Cerebellar cortex (tissue), 1 donor: ENCODE measurements around the gene RAD51B.

Experiments
- DNase-seq: peaks from one replicate; pipeline ENCODE4 v3.0.0-alpha.2; 2015; ENCODE audit warnings: low spot score

Gene RAD51B

DNA sequence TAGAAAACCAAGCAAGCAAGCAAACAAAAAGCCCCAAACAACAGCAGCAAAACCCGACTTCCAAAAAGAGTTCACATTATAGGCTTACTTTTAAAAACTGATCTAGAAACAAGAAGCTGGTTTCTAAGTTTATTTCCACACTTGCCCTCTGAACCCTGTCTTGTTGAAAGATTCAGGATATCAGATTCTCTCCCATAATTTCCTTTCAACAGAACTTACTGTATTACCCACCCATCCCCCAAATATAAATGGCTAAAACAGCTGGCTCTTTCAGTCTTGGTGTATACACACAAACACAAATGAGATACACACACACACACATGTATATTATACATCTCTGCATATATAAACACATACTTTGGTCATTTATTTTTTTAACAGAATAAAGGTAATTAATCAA lies 512.4 kb downstream of the RAD51B start:
- no peak for DNase-seq

DNA sequence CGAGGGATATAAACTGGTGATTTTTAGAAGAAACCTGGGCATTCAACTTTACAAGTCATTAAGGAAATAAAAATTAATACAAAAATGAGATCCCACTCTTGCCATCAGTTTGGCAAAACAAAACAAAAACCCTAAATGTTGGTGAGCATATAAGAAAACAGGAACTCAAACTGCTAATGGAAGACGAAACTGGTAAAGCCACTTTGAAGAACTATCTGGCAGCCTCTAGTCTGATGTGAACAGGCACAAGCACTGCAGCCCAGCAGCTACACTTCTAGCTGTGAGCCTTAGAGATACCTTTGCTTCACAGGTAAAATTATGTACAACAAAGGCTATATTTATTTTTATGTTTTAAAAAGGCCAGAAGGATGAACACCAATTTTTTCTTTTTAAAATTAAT lies 513.7 kb downstream of the RAD51B start:
- DNase-seq: no peak

DNA sequence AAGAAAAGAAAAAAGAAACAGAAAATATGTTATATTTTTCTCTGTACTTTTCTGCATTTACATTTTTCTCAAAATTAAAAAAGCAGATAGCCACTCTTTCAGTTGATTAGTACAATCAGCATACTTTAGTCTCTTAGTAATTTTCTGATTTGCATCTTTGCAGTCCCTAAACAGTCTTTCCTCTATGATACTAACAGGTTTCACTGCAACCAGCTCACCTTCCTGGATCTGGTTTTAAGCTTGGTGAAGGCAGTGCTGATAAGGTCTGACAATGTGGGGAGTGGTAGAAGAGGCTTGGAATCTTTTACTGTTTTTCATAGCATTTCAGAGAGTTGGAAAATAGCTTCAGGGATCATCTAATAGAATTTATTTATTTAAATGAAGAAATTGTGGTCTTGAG lies 515.7 kb downstream of the RAD51B start:
- DNase-seq: no peak

DNA sequence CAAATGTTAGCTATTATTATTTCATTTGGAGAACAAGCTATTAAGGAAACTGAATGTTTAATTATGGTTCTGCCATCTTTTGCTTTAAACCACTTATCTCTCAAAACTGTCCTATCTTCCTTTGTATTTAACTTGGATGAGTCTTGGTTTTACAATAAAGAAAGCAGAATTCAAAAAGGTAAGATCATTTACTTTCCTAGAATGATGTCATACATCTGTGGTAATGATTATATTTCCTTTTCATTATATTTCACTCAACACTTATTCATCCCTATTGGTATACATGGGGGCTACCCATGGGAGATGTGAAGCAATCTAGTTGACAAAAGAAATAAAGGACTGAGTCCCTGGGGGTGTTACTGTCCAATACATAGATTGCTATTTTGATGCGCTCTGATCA lies 516.6 kb downstream of the RAD51B start:
- DNase-seq: no peak

DNA sequence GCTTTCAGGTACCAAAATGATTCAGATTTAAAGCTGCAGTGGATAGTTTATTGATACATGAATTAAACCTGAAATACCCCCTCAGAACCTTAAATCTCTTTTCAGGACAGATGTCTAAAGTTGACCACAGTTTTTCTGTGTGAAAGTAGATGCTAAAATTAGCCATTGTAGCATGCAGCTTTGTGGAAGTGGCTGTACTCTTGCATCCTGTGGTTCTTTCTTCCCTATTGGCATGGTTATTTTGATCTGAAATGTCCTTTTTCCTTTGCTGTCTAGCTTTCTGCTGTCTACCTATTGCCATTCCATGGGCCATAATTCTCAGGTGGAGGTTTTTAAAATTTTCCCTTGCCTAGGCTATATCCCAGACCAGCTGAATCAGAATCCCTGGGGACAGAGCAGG lies 517.7 kb downstream of the RAD51B start:
- DNase-seq: no peak

DNA sequence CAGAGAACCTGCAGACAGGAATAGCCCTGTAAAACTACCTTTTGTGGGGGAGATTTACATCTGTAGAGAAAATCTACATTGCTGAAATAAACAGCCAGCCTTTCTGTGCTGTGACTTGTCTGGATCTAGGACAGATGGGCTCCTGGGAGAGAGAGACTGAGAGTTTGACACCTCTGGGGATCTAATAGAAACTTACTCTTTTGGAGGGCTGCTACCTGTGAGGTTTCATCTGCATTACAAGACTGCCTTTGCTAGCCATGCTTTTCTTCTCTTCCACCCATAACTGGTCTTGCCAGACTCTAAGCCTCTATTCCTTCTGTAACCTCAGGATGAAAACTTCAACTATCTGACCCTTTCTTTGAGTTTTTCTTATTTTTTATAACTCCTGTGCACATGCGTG lies 520.7 kb downstream of the RAD51B start:
- DNase-seq: no peak

DNA sequence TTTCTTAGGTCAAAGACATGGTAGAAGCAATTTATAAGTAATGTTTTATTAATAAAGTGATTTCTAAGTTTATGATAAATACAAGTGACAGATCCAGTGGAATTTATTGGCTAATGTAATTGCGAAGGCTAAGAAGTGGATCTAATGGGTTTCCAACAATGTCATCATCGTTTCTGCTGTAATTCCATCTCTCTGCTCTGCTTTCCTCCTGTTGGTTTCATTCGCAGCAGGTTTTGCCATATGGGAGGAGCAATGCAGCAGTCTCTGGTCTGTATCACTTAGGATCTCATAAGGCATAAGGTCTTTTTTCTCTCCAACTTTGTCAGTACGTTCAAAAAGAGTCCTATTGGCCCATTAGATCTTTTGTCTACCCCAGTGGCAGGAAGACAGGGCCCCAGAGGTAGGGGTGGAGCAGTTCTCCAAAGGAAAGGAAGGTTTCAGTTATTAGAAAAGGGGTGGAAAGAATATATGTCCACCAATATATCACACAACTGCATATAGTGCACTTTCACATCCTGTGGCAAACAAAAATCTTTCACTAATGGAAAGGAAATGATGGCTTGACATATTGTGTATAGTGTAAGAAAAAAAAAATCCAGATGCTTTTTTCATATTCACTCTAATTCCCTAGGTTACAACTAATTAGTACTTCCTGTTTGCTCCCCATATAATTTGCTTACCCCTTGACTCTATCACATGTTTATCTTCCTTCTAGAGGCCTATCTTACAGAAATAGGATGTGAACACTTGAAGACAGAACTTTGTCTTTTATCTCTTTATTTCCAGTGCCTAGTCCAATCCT lies 522.0 kb downstream of the RAD51B start:
- DNase-seq: no peak

DNA sequence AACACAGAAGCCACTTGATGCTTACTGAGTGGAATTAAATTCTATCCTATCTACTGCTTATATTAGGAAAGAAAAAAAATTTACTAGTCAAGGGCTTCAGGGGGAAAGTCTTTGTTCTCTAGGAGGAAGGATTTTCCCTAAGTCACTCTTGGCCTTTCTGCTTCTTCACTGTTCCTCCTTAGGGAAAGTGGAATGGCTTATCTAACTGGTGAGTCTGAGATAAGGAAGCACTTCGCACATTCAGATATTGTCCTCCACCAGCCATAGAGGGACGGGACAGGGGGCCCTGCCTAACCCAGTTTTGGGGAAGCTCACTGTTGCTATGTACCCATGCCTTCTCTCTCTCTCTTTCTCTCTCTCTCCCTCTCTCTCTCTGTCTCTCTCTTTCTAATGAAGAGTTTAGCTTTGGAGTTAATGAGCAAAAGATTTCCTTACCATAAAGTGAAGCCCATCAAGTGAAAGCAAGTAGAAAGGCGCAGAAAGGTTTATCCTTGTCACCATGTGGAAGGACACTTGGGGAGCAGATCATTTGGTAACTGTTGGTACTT lies 522.7 kb downstream of the RAD51B start:
- no peak for DNase-seq

DNA sequence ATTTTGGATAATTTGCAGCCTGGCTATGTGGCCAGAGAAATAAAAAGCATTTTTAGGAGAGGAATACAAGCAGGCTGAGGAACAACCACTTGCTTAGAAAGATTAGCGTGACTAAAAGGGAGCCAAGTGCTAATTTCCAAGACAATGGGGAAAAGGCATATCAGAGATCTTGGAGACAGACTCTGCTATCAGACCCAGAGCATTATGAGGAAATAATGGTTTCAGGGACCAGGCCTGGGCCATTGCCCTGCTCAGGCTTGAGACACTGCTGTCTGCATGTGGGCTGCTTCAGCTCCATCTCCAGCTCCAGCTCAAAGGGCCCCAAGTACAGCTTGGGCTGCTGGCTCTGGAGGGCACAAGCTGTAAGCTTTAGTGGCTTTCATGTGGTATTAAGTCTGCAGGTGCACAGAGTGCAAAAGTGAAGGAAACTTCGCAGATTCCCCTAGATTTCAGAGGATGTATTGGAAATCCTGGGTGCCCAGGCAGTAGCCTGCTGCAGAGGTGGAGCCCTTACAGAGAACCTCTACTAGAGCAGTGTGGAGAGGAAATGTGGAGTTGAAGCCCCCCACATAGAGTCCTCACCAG lies 524.0 kb downstream of the RAD51B start:
- DNase-seq: no peak

DNA sequence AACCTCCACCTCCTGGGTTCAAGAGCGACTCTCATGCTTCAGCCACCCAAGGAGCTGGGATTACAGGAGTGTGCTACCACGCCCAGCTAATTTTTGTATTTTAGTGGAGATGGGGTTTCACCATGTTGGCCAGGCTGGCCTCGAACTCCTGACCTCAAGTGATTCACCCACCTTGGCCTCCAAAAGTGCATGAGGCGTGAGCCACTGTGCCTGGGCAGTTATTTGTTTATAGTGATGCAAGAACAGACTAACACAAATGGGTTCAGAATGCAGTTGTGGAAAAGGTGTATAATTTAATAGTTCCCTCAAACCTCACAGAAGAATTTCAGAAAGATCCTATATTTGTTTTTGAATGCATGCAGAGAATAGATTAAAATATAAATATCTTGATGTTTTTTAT lies 526.2 kb downstream of the RAD51B start:
- DNase-seq: no peak

DNA sequence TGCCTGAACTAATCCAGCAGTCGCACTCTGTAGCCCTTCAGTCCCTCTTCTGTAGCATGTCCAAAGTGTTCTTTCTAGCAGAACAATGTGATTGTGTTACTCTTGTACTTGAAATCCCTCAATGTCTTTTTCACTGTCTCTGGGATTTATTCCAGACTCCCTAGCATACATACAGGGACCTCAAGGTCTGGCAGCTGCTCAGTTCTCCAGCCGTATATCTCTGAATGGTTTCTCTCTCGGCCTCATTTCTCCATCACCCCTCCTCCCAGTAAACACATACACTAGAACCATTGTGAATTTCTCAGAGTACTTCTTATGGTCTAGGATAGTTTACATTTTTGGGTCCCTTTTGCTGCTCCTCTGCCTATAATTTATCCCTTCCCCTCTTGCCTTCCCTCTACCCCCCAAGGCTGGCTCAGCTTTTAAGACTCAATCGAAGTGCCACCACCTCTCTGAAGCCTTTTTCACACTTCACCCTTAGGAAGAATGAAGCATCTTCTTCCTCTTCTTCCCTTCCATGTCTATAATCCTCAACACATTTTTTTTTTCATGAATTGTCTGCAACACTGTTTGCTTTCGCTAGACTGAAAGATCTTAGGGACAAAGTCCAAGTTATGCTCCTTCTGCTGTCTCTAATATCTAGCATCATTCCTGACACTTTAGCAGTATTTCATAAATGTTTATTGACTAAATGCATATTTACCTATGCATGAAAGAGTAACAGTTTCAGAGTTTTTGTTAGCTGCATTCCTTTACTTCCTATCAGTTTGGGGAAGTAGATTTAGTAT lies 527.2 kb downstream of the RAD51B start:
- DNase-seq: no peak

DNA sequence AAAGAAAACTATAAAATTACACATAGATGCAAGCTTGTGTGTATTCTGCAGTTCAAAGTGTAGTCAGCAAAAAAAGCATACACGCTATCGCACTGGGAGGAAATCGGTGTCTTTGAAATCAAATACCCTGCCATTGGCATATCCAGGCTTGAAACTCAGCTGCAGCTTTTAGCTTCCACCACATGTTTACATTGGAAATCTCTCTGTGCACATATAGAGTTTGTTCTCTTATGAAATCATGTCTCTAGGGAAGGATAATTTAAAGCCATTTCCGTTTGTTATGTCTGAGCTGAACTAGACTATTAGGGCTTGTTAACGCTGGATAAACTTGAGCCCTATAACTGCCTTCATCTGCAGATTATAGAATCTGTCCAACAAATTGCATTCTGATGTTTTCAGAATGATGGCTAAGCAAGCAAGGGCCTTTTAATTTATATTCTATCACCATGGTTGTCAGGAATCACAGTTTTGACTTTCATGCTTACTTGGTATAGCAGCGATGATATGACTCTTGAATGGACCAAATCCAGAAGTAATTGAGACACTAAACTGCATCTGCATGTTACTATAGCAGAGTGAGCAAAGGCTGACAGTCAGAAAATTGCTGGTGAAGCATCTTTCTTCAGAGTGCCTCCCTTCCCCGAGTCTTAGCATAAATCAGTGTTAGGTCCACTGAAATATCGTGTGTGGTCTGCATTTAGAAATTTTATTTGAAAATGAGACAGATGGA lies 530.5 kb downstream of the RAD51B start:
- no peak for DNase-seq

DNA sequence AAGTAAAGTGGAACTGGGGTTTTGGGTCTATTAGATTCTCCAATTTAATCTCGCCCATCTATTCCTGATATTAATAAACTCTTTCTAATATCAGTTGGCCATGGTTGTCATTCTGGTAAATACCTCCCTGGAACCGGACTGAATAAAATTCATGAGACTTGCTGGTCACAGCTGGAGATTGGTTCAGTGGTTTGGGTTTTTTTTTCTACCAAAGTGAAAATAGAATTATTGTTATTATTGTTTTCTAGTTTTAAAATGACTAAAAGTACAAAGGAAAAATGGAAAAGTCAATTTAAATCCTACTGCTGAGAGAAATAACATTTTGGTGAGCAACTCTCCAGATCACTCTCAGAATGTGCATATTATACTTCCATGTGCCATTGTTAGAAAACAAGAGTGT lies 535.8 kb downstream of the RAD51B start:
- DNase-seq: no peak

DNA sequence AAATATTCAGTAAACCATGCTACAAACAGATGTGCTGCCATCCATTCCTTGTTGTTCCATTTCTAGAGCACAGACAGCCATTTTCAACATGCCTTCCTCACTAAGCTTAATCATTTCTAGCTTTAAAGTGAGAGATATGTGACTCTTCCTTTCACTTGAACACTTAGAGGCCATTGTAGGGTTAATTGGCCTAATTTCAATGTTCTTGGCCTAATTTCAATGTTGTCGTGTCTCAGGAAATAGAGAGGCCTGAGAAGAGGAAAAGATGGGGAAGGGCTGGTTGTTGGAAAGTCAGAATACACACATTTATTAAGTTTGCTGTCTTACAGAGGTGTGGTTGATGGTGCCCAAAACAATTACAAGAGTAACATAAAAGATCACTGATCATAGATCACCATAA lies 538.2 kb downstream of the RAD51B start:
- DNase-seq: no peak

DNA sequence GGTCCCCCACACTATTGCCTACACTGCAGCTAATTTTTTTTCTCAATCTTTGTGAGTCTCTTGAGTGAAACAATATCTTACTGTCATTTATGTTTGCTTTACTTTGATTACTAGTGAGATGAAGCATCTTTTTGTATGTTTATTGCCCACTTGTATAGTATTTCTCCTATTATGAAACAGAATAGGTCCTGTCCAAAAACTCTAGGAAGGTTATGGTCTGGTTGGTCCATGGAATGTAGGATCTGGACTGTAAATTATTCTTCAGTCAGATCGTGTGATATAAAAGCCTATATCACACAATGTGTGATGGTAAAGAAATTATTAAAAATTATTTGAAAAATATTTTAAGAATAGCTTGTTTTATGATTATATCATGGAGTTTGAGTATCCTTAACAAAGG lies 538.9 kb downstream of the RAD51B start:
- DNase-seq: no peak

DNA sequence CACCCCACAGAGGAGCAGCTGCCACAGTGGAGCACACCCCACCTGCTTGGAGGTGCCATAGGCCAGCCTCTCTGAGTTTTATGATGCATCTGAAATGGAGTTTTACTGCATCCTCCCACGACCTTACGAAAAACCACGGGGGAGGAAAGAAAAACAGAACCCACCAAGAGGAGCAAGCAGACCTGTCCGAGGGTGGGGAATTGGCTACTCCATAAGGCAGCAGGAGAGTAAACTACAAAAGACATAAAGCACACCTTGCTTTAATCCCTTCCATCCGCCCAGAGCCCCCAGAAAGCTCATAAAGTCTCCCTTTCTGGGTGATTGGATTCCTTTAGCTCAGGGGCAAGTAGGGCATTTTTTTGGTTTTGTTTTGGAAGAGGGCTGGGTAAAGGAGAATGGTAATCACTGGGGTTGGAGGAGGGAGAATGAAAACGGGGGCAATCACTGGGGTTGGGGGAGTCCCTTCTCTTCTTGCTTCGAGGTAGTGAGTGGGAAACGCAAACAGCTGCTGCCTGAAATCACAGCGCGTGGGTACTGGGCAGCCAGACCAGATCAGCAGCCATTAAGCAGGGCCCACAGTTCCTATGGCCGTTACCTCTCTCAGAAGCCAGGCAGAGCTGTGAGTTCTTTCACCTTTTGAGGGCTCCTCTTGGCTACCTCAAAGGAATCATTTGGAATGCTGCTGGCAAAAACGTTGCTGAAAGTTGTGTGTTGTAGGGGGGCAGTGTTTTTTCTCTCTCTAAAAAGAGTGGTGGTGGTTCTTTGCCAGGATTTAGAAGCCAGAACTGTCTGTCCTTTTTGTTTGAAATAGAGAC lies 539.6 kb downstream of the RAD51B start:
- no peak for DNase-seq

DNA sequence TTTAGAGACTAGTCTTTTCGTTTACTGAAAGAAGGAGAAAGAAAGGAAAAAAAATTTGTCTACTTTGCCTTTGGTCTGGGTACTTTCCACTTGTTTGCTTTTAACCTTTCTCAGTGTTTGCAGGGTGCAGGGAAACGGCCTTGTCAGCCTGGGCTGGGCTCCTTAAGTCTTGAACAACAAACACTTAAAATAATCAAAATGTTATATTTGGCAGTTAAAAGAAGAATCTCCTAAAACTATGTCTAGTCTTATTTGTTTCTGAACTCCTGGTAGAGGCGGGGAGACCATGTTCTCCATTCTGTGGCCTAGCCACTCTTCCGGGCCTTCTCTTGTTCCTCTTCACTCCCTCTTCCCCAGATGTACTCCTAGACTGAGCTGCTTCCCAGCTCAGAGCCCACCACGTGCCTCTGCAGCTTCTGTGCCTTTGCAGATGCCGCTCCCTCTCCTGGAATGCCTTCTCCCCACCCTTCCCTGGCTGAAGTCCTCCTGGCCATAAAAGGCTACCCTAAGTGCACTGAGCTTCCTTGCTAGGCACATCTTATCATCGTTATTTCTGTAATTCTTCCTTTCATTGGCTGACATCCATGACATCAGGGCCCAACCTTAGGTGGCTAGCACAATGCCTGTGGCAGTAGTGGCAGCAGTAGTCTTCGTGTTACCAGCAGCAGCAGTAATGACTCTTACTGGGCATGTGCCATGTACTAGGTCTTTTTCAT lies 540.4 kb downstream of the RAD51B start:
- no peak for DNase-seq

DNA sequence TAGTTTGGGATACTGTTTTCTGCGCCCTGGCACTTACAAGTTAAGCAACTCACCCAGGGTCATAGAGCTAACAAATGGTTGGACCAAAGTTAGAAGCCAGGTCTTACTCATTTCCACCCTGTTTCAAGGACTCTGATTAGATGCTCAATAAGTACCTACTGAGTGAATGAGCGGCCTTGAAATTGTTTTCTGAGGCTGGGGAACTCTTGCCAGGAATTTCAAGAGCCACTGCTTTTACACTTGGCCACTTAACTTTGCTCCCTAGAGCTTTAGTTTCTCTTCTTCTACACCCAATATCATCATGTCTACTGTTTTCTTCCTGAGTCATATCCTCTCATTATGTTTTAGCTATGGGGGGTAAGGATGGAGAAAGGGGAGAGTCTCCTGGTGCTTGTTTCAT lies 541.7 kb downstream of the RAD51B start:
- DNase-seq: no peak

DNA sequence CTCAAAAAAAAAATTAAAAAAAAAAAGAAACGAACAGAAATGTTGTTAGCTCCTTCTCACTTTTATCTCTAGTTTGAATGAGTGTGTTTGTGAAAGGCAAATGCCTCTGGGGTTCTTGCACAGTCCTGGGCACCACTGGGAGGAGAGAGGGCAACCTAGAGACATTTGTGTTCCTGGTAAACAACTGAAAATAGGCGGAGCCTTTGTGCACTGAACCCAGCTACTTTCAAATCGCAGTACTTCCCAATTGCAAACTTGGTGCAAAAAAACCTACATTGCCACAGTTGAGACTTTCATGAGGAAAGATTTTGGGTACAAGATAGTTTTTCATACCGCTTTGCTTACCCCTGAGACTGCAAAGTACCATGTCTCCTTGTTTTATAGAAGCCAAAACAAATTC lies 543.3 kb downstream of the RAD51B start:
- DNase-seq: no peak

DNA sequence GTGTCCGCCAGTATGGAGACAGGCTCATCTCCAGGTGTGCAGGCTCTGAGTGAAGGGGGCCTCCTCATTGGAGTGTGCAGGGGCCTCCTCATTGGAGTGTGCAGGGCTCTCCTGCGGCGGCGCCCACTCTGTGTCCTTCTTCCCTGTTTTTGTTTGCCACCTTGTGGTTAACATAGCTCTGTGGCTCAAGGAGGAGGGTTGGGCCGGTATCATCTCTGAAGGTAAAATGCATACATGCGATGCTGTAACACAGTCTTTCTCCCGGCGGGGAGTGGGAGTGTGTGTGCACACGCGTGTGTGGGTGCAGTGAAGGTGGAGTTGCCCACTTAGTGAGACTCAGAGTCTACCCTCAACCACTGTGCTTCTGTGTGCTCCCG lies 543.9 kb downstream of the RAD51B start:
- no peak for DNase-seq
